GM18867 (cell line): ENCODE data around the gene C19orf18.
A peak's percentile ranks its signal among the peaks of the same experiment; 100 is the strongest.
"Not testable (repeated sequence)": the region's sequence is repeated elsewhere in the genome, so short reads cannot be mapped to it uniquely, and the experiment has no call there.

ENCODE experiments used
- ATAC-seq: cut with Tn5 transposase; IDR thresholded peaks from one replicate; pipeline ENCODE4 v1.9.1; 2021; ENCODE audit warnings: mild to moderate bottlenecking, moderate library complexity; ENCODE audit not compliant: unreplicated experiment

Gene C19orf18

DNA sequence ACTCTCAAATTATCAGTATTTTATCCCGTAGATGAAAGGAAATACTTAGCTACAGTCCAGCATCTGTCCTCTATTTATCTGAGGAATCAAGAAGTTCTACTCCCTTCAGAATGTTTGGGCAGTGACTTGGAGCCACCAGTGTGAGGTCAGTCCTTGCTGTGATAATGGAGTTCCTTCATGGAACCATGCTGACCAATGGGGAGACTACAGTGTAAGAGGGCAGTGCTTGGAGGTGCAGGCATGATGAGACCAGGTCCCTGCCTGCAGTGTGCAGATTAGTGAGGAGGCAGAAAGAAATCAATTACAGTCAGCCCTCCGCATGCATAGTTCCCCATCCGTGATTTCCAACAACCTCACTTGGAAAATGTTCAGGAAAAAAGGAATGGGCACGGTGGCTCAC is at the start of gene C19orf18:
TSS of gene C19orf18 (minus strand) at position 101 of the 400 bp plus-strand sequence. CDS start 102 bp downstream, outside the sequence.
- ATAC-seq: no peak

GRCh38 chr19:58022283-58022660 is 47.9 kb upstream of the C19orf18 start:
- no peak for ATAC-seq

DNA sequence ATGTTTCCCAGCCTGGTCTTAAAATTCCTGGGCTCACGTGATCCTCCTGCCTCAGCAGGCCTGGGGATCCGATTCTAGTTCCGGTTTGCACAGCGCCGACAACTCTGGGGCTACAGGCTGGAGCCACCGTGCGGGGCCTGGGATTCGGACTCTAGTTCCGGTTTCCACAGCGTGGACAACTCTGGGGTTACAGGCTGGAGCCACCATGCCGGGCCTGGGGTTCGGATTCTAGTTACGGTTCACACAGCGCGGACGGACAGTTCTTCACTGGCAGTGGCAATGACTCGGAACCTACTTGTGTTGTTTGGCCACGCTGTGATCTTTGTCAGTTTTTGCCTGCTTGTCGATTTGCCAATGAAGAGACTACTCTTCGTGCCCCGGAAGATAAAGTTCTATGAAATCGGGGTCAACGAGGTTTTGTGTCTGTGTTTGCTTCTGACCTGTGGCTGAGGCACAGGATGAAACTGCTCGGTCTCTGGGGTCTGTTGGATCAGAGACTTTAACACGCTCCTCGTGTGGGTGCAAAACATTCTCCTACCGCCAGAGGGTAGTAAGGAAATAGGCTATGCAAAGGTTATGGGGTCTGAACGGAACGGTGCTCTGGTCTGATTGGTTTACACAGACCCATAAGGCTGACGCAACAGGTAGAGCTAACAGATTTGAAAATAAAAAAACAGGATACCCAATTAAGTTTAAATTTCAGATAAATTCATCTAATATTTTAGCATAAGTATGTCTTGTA is 47.4 kb upstream of the C19orf18 start:
- ATAC-seq: no peak

GRCh38 chr19:58020129-58020528 is 45.8 kb upstream of the C19orf18 start:
- no peak for ATAC-seq

DNA sequence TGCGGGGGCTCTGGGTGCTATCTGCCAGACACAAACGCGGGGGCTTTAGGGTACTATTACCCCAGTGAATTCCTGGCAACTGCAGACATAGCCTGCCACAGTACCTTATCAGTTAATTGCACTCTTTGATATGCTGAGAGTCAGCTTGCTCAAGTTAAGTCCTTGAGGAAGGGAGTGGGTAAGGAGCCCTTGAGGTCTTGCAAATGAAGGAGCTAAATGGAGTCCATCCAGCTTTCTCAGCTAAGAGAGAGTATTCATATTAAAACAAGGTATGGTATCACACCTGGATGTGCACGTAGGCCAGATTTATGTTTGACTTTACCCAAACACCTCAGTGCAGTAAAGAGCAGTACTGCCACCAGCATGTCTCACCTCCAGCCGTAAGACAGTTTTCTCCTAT is 39.8 kb upstream of the C19orf18 start:
- no peak for ATAC-seq

DNA sequence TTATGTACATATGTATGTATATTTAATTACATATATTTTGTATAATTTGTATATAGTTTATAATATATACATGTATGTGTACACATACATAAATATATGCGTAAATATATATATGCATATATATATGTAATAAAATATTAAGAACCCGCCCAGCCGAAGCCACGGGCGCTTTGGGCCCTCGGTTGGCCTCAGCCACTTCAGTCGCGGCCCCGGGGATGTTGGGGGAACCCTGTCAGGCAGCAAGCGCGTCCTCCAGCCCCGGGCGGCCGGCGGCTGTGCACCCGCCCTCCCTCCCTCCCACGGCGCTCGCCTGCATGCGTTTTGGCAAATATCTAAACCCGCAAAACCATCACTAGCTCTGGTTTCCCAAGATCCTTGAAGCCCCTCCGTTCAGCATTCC is 36.2 kb upstream of the C19orf18 start:
- ATAC-seq: no peak

DNA sequence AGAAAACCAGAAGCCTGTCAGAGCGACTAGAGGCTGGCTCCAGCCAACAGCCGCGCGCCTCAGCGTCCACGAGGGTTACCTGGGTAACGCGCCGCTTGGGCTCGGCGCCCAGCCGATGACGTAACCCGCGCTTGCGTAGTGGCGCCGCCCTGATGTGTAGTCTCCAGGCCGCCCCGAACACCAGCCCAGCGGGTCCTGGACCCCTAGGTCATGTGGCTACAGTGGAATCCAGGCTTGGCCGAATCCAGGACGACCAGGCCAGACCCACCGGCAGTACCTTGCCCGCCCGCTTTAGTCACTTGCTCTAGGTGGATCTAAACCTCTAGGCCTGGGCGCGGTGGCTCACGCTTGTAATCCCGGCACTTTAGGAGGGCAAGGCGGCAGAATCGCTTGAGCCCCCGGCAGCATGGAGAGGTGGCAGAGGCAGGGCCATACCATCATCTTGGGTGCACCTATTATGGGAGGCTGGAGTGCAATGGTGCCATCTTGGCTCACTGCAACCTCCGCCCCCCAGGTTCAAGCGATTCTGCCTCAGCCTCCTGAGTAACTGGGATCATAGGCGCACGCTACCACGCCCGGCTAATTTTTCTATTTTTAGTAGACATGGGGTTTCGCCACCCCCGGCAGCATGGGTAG is 35.5 kb upstream of the C19orf18 start:
- ATAC-seq: no peak

GRCh38 chr19:58009301-58009665 is 34.9 kb upstream of the C19orf18 start:
- no peak for ATAC-seq

GRCh38 chr19:58008877-58009276 is 34.5 kb upstream of the C19orf18 start:
- ATAC-seq: not testable (repeated sequence)

DNA sequence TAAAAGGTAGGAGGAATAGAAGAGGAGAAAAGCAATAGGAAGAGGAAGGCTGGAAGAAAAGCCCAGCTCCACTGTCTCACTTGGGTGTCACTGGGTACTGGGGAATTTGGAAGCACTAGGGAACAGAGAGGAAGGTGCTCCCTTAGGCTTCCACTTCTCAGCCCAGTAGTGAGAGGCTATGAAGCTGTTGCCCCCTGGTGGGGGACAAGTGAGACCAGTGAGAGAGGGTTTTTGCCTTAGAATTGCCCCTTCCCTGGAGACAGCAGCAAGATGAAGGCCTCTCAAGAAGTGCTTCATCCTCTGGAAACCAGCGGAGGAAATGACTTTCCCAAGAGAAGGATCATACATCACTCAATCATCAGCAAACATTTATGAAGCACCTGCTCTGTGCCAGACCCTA is 33.0 kb upstream of the C19orf18 start:
- ATAC-seq: no peak

- ATAC-seq: no peak
These were observed 29.0 kb upstream of the C19orf18 start for GRCh38 chr19:58003174-58003828.

GRCh38 chr19:58002384-58003173 is 28.2 kb upstream of the C19orf18 start, which contains the start of gene ZNF606:
TSS of gene ZNF606 (minus strand) at chr19:58002820. CDS start at chr19:58001319, 1,501 bp downstream.
- peak; percentile 96 for ATAC-seq

- ATAC-seq: no peak
These were observed 27.6 kb upstream of the C19orf18 start for GRCh38 chr19:58001895-58002369.

DNA sequence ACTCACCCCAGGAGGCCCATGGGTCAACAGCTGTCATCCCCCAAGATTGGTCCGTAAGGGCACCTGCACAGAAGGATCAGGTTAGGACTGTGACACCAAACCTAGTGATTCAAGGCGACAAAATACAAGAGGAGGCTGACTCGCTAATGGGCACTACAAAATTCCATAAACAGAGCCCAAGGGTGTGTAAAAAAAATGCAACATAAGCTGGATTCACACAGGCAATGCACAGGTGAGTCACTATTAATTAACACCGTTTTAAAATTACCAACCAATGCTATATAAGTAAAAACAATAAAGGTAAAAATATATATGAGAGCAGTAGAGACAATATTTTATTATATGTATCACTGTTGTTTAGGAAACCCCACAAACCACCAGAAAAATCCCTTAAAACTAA is 26.3 kb upstream of the C19orf18 start:
- no peak for ATAC-seq

DNA sequence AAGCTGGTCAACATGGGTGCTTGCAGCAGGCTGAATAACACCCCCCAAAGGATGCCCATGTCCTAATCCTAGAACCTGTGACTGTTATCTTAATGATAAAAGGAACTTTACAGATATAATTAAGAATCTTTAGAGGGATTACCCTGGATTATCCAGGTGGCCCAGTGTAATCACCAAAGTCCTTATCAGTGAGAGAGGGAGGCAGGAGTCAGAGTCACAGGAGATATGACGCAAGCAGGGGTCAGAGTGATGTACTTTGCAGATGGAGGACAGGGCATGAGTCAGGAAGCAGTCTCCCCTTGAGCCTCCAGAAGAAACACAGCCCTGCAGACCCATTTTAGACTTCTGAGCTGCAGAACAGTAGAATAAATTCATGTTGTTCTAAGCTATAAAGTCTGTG is 18.5 kb upstream of the C19orf18 start:
- ATAC-seq: no peak

- ATAC-seq: no peak
These were observed 4.4 kb upstream of the C19orf18 start for GRCh38 chr19:57978586-57979289.

GRCh38 chr19:57964761-57965160 is 9.6 kb downstream of the C19orf18 start:
- no peak for ATAC-seq

DNA sequence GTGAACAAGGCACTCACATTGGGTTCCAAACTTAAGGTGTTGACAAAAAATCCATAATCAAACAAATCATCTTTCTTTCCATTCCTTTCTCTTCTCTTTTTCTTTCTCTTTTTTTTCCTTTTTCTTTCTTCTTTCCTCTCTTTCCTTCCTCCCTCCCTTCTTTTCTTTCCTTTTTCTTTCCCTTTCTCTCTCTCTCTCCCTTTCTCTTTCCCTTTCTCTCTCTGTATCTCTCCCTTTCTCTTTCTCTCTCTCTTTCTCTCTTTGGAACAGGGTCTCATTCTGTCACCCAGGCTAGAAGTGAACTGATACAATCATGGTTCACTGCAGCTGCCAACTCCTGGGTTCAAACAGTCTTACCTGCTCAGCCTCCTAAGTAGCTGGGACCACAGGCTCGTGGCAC is 12.5 kb downstream of the C19orf18 start:
- no peak for ATAC-seq

GRCh38 chr19:57954996-57955395 is 19.3 kb downstream of the C19orf18 start:
- ATAC-seq: no peak

GRCh38 chr19:57949702-57950101 is 24.6 kb downstream of the C19orf18 start:
- ATAC-seq: no peak
